Upper lobe of left lung (tissue), 4 donors: ENCODE results near the gene USP36.

Source experiments
- CTCF ChIP-seq, 6 experiments: fragments of 450-650 bp in 4 of 6; fragments of 200-600 bp in 2 of 6; sonication (generic) in 2 of 6; IDR thresholded peaks; one replicate each; pipeline ENCODE4 v1.5.1; 2016 to 2019; ENCODE audit warnings: antibody characterized with exemption in 6 of 6
- EP300 ChIP-seq, 4 donors: sonication (generic); formaldehyde crosslinking; IDR thresholded peaks; one replicate each; pipeline ENCODE4 v1.5.1; 2017; ENCODE audit warnings: antibody characterized with exemption in 4 of 4, control low read depth in 2 of 4
- POLR2A ChIP-seq, 4 donors: fragments of 450-650 bp; IDR thresholded peaks; one replicate each; pipeline ENCODE4 v1.5.1; 2016 to 2017; ENCODE audit warnings: antibody characterized with exemption in 4 of 4, mild to moderate bottlenecking in 2 of 4
- POLR2AphosphoS5 ChIP-seq, 2 donors: sonication (generic); formaldehyde crosslinking; IDR thresholded peaks; one replicate each; pipeline ENCODE4 v1.5.1; 2017; ENCODE audit warnings: antibody characterized with exemption in 2 of 2

GRCh38 chr17:78824240-78824639 is 16.4 kb downstream of the USP36 start:
- TF ChIP-seq POLR2A (IDR thresholded peaks at IDR 0.05) (no peak), CTCF (IDR thresholded peaks at IDR 0.05) (no peak), POLR2AphosphoS5 (IDR thresholded peaks at IDR 0.05) (no peak), EP300 (IDR thresholded peaks at IDR 0.05) (no peak)
